Right lobe of liver (tissue), 4 donors: ENCODE measurements around the gene NLGN4X.

Source experiments
- POLR2A ChIP-seq: fragments of 450-650 bp; IDR thresholded peaks from one replicate; pipeline ENCODE4 v1.6.1; 2017; ENCODE audit warnings: antibody characterized with exemption, mild to moderate bottlenecking
- TF ChIP-seq, protein P1 (sequence below), 4 donors: fragments of 200-600 bp in 3 of 4; fragments of 450-650 bp in 1 of 4; IDR thresholded peaks; one replicate each; pipeline versions ENCODE4 v1.5.1 to v1.8.0; 2016 to 2022; ENCODE audit warnings: antibody characterized with exemption in 4 of 4, mild to moderate bottlenecking in 2 of 4
- donor health status: DM: no; HTN: no; CAD: no.
- donor health status: DM: no; HTN: no; CAD: no.
- donor health status: DM: no; HTN: yes; CAD: no.

DNA sequence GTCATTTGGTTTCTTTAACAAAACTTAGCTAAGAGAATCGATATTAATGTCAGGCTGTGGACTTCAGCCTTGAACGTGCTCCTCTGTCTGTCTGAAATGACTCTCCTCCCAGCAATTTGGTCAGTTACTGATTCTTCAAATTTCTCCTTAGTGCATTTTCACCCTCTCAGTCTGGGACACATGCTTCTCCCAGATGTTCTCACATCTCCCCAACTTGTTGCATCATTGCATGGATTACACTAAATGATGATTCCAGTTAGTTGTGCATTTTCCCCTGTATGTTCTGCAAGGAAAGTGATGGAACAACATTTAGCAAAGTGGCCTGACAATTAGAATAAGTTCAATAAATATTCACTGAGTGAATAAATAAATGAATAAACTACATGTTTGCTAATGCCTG is 94.4 kb downstream of the NLGN4X start:
- TF ChIP-seq, protein P1, sequence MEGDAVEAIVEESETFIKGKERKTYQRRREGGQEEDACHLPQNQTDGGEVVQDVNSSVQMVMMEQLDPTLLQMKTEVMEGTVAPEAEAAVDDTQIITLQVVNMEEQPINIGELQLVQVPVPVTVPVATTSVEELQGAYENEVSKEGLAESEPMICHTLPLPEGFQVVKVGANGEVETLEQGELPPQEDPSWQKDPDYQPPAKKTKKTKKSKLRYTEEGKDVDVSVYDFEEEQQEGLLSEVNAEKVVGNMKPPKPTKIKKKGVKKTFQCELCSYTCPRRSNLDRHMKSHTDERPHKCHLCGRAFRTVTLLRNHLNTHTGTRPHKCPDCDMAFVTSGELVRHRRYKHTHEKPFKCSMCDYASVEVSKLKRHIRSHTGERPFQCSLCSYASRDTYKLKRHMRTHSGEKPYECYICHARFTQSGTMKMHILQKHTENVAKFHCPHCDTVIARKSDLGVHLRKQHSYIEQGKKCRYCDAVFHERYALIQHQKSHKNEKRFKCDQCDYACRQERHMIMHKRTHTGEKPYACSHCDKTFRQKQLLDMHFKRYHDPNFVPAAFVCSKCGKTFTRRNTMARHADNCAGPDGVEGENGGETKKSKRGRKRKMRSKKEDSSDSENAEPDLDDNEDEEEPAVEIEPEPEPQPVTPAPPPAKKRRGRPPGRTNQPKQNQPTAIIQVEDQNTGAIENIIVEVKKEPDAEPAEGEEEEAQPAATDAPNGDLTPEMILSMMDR (IDR thresholded peaks at IDR 0.05), result no peak
- no peak for TF ChIP-seq POLR2A
